Measurements from ENCODE around the gene DCLRE1A.
"Not testable (repeated sequence)": the region's sequence is repeated elsewhere in the genome, so short reads cannot be mapped to it uniquely, and the experiment has no call there.

The DCLRE1A gene

GRCh38 chr10:113857210-113857609, 3.3 kb upstream of the DCLRE1A start:
- no peak for DNase-seq

- DNase-seq: no peak
Observed at GRCh38 chr10:113856563-113856962, 2.7 kb upstream of the DCLRE1A start.

GRCh38 chr10:113854761-113855588, 1.1 kb upstream of the DCLRE1A start:
- peak in 1 of 2 donors; percentile 67 for DNase-seq

- DNase-seq: no peak
Observed at GRCh38 chr10:113853578-113854012, 287 bp downstream of the DCLRE1A start.

GRCh38 chr10:113849946-113850345, 3.9 kb downstream of the DCLRE1A start:
- DNase-seq: no peak

- DNase-seq: no peak
Observed at GRCh38 chr10:113849140-113849803, 4.6 kb downstream of the DCLRE1A start.

GRCh38 chr10:113846036-113846435, 7.8 kb downstream of the DCLRE1A start:
- no peak for DNase-seq

GRCh38 chr10:113843972-113844485, 9.9 kb downstream of the DCLRE1A start:
- no peak for DNase-seq

- DNase-seq: no peak
Observed at GRCh38 chr10:113842171-113842570, 11.7 kb downstream of the DCLRE1A start.

- not testable (repeated sequence) for DNase-seq
Observed at GRCh38 chr10:113828567-113828966, 25.3 kb downstream of the DCLRE1A start.

- DNase-seq: no peak
Observed at GRCh38 chr10:113825791-113826190, 28.1 kb downstream of the DCLRE1A start.

GRCh38 chr10:113823389-113823788, 30.5 kb downstream of the DCLRE1A start:
- DNase-seq: no peak

- DNase-seq: no peak
Observed at GRCh38 chr10:113822174-113822573, 31.7 kb downstream of the DCLRE1A start.

- not testable (repeated sequence) for DNase-seq
Observed at GRCh38 chr10:113821306-113821705, 32.6 kb downstream of the DCLRE1A start.

GRCh38 chr10:113820507-113820906, 33.4 kb downstream of the DCLRE1A start:
- no peak for DNase-seq

- no peak for DNase-seq
Observed at GRCh38 chr10:113819989-113820388, 33.9 kb downstream of the DCLRE1A start.

- not testable (repeated sequence) for DNase-seq
Observed at GRCh38 chr10:113814700-113815099, 39.2 kb downstream of the DCLRE1A start.

- DNase-seq: no peak
Observed at GRCh38 chr10:113808168-113808567, 45.7 kb downstream of the DCLRE1A start.

- no peak for DNase-seq
Observed at GRCh38 chr10:113806503-113806902, 47.4 kb downstream of the DCLRE1A start.

- no peak for DNase-seq
Observed at GRCh38 chr10:113802997-113803396, 50.9 kb downstream of the DCLRE1A start.

GRCh38 chr10:113801569-113801968, 52.3 kb downstream of the DCLRE1A start:
- no peak for DNase-seq

GRCh38 chr10:113791691-113792090, 62.2 kb downstream of the DCLRE1A start:
- DNase-seq: no peak

- peak in 1 of 2 donors; percentile 44 for DNase-seq
Observed at GRCh38 chr10:113788604-113789083, 65.2 kb downstream of the DCLRE1A start.

Measured in hippocampal formation (tissue), 2 donors.